Astrocyte (in vitro differentiated cells and primary cell): ENCODE data around the gene BCHE. TPM values are rescaled to one million over a fixed set of nuclear protein-coding genes. Genes with fewer than 3 reads are reported as not detected.

Source experiments
- DNase-seq: peaks from one replicate; pipeline ENCODE4 v3.0.0-alpha.2; 2010; ENCODE audit warnings: low read depth
- FAIRE-seq: peaks from 2 replicates; lab custom pipeline; 2011; peaks lifted over from hg19 to GRCh38; lab: Jason Lieb, UNC
- H2AFZ ChIP-seq: 2 replicates; pipeline ENCODE4 v1.6.0; 2012; ENCODE audit warnings: low read depth, low read length, inconsistent platforms
- H3K27ac ChIP-seq: 2 replicates; pipeline ENCODE4 v1.5.1; 2011; ENCODE audit warnings: low read depth, low read length, inconsistent platforms
- H3K27me3 ChIP-seq: 2 replicates; pipeline ENCODE4 v1.6.0; 2011; ENCODE audit warnings: low read length, inconsistent platforms; ENCODE audit not compliant: insufficient read depth
- H3K36me3 ChIP-seq: 2 replicates; pipeline ENCODE4 v1.5.1; 2011; ENCODE audit warnings: low read length, inconsistent platforms; ENCODE audit not compliant: insufficient read depth
- H3K4me1 ChIP-seq: 2 replicates; pipeline ENCODE4 v1.5.1; 2011; ENCODE audit warnings: low read length, inconsistent platforms; ENCODE audit not compliant: insufficient read depth
- H3K4me2 ChIP-seq: 2 replicates; pipeline ENCODE4 v1.6.0; 2012; ENCODE audit warnings: low read length, inconsistent platforms
- H3K4me3 ChIP-seq: 2 replicates; pipeline ENCODE4 v1.5.1; 2011; ENCODE audit warnings: low read depth, mild to moderate bottlenecking, low read length, inconsistent platforms; ENCODE audit not compliant: insufficient read depth
- H3K79me2 ChIP-seq: 2 replicates; pipeline ENCODE4 v1.6.0; 2012; ENCODE audit warnings: mild to moderate bottlenecking, low read length, inconsistent platforms; ENCODE audit not compliant: insufficient read depth
- H3K9ac ChIP-seq: 2 replicates; pipeline ENCODE4 v1.6.0; 2012; ENCODE audit warnings: mild to moderate bottlenecking, low read length, inconsistent platforms
- H3K9me3 ChIP-seq: 2 replicates; pipeline ENCODE4 v1.5.1; 2012; ENCODE audit warnings: low read depth, mild to moderate bottlenecking, low read length, inconsistent platforms; ENCODE audit not compliant: insufficient read depth
- H4K20me1 ChIP-seq: 2 replicates; pipeline ENCODE4 v1.6.0; 2012; ENCODE audit warnings: low read length, inconsistent platforms; ENCODE audit not compliant: insufficient read depth
- H3K27ac Mint-ChIP-seq: one replicate; pipeline ENCODE4 v1.8.0; 2021; ENCODE audit warnings: mild to moderate bottlenecking, mixed read lengths; ENCODE audit not compliant: unreplicated experiment
- H3K27me3 Mint-ChIP-seq: one replicate; pipeline ENCODE4 v1.8.0; 2021; ENCODE audit warnings: low read depth, mixed read lengths; ENCODE audit not compliant: unreplicated experiment
- H3K36me3 Mint-ChIP-seq: one replicate; pipeline ENCODE4 v1.8.0; 2021; ENCODE audit warnings: low read depth, mixed read lengths; ENCODE audit not compliant: unreplicated experiment
- H3K4me1 Mint-ChIP-seq: one replicate; pipeline ENCODE4 v1.8.0; 2021; ENCODE audit warnings: low read depth, mixed read lengths; ENCODE audit not compliant: unreplicated experiment
- H3K4me3 Mint-ChIP-seq: one replicate; pipeline ENCODE4 v1.8.0; 2021; ENCODE audit warnings: mild to moderate bottlenecking, moderate library complexity, mixed read lengths; ENCODE audit not compliant: unreplicated experiment
- H3K9me3 Mint-ChIP-seq: one replicate; pipeline ENCODE4 v1.8.0; 2021; ENCODE audit warnings: mild to moderate bottlenecking, mixed read lengths; ENCODE audit not compliant: unreplicated experiment
- CTCF ChIP-seq: IDR thresholded peaks from 2 replicates; pipeline ENCODE4 v1.5.1; 2011; ENCODE audit warnings: low read depth, mild to moderate bottlenecking, inconsistent platforms, low read length, moderate library complexity; ENCODE audit not compliant: insufficient read depth
- EZH2 ChIP-seq: IDR thresholded peaks from 2 replicates; pipeline ENCODE4 v1.6.1; 2012; ENCODE audit warnings: mild to moderate bottlenecking, low read length, inconsistent platforms; ENCODE audit not compliant: insufficient read depth
- total RNA-seq: library from RNA; stranded (reverse); gene quantifications from 2 replicates; pipeline ENCODE4 v1.2.1, GENCODE V29; 2021

BCHE gene
- total RNA-seq, 1 donor from 2014 or later = 10.6 TPM

DNA sequence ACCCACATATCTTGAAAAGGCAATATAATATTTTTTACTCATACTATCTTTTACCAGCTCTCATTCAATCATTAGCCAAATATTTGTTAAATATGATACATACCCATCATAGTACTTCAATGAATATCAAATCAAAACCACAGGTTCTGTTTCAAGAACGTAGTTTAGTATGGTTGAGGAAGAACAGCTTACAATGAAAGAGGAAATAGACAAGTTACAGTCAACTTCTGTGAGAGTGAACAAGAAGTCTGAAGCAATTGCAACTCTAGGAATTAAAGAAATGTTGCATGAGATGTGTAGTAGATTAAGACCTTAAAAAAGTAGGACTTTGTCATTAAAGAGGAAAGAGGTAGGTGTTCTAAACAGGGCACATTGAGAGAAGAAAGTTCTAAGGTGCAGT, 9.3 kb downstream of the BCHE start:
- Mint-ChIP-seq H3K36me3 (no peaks in the 10 kb centered on the region), H3K4me1 (no peaks in the 10 kb centered on the region), H3K4me3 (no peak overlapping the region), H3K27ac (no peak overlapping the region), H3K9me3 (no peaks in the 10 kb centered on the region), H3K27me3 (no peaks in the 10 kb centered on the region)
- Histone ChIP-seq H3K4me3 (no peak overlapping the region), H2AFZ (no peak overlapping the region), H4K20me1 (no peaks in the 10 kb centered on the region), H3K27ac (no peak overlapping the region), H3K27me3 (no peaks in the 10 kb centered on the region), H3K9me3 (no peaks in the 10 kb centered on the region), H3K36me3 (no peaks in the 10 kb centered on the region), H3K4me1 (no peaks in the 10 kb centered on the region), H3K4me2 (no peak overlapping the region), H3K9ac (no peak overlapping the region), H3K79me2 (no peaks in the 10 kb centered on the region)
- no peak for FAIRE-seq
- no peak for TF ChIP-seq EZH2
- TF ChIP-seq CTCF = no peak
- no peak for DNase-seq

- no peaks in the 10 kb centered on the region for H3K9me3 Mint-ChIP-seq
- no peak overlapping the region for H3K27ac ChIP-seq
- DNase-seq (no peak), FAIRE-seq (no peak)
- TF ChIP-seq CTCF = no peak
- no peak for TF ChIP-seq EZH2
- no peaks in the 10 kb centered on the region for H3K36me3 ChIP-seq
- no peaks in the 10 kb centered on the region for H3K4me1 ChIP-seq
- H3K4me3 ChIP-seq = no peak overlapping the region
- H3K9me3 ChIP-seq = no peaks in the 10 kb centered on the region
- H3K4me2 ChIP-seq = no peak overlapping the region
- no peaks in the 10 kb centered on the region for H3K27me3 Mint-ChIP-seq
- H2AFZ ChIP-seq = no peak overlapping the region
- H3K36me3 Mint-ChIP-seq = no peaks in the 10 kb centered on the region
- no peaks in the 10 kb centered on the region for H4K20me1 ChIP-seq
- H3K79me2 ChIP-seq = no peaks in the 10 kb centered on the region
- no peak overlapping the region for H3K9ac ChIP-seq
- H3K4me1 Mint-ChIP-seq = no peaks in the 10 kb centered on the region
- H3K27me3 ChIP-seq = no peaks in the 10 kb centered on the region
- H3K4me3 Mint-ChIP-seq = no peak overlapping the region
- H3K27ac Mint-ChIP-seq = no peak overlapping the region
These were observed 10.0 kb downstream of the BCHE start for GRCh38 chr3:165827233-165827632.

- Mint-ChIP-seq H3K27me3 (no peaks in the 10 kb centered on the region), H3K27ac (no peak overlapping the region), H3K4me3 (no peak overlapping the region), H3K4me1 (no peaks in the 10 kb centered on the region), H3K36me3 (no peaks in the 10 kb centered on the region), H3K9me3 (no peaks in the 10 kb centered on the region)
- Histone ChIP-seq H4K20me1 (no peaks in the 10 kb centered on the region), H2AFZ (no peak overlapping the region), H3K79me2 (no peaks in the 10 kb centered on the region), H3K9ac (no peak overlapping the region), H3K27me3 (no peaks in the 10 kb centered on the region), H3K4me1 (no peaks in the 10 kb centered on the region), H3K4me2 (no peak overlapping the region), H3K4me3 (no peak overlapping the region), H3K36me3 (no peaks in the 10 kb centered on the region), H3K9me3 (no peaks in the 10 kb centered on the region), H3K27ac (no peak overlapping the region)
- FAIRE-seq (no peak), DNase-seq (no peak)
- TF ChIP-seq CTCF = no peak
- TF ChIP-seq EZH2 = no peak
These were observed 16.5 kb downstream of the BCHE start for GRCh38 chr3:165820671-165821123.
